Gastrocnemius medialis (tissue), 4 donors: ENCODE measurements around the gene USP32. TPM values are rescaled to one million over a fixed set of nuclear protein-coding genes. Genes with fewer than 3 reads are reported as not detected.

Experiments
- ATAC-seq, 2 donors: fragments of 150-250 bp; one replicate each; pipeline ENCODE4 v1.9.1; 2016
- DNase-seq, 2 donors: peaks; one replicate each; pipeline ENCODE4 v3.0.0-alpha.2; 2019
- H3K27ac ChIP-seq, 4 donors: fragments of 200-600 bp; sonication (generic); 1 replicate in 1 of 4; 2 replicates in 3 of 4; pipeline ENCODE4 v1.5.1; 2016 to 2018; ENCODE audit warnings: mild to moderate bottlenecking in 2 of 4, moderate library complexity in 1 of 4
- H3K27me3 ChIP-seq, 3 donors: fragments of 200-600 bp; sonication (generic) in 2 of 3; 1 replicate in 1 of 3; 2 replicates in 2 of 3; pipeline versions ENCODE4 v1.5.1 to v1.6.0; 2016 to 2019; ENCODE audit warnings: mild to moderate bottlenecking in 1 of 3, moderate library complexity in 1 of 3
- H3K36me3 ChIP-seq, 2 donors: fragments of 200-600 bp; sonication (generic) in 1 of 2; one replicate each; pipeline ENCODE4 v1.5.1; 2017 to 2018
- H3K4me1 ChIP-seq, 2 donors: fragments of 200-600 bp; sonication (generic) in 1 of 2; one replicate each; pipeline ENCODE4 v1.5.1; 2016 to 2017; ENCODE audit warnings: mild to moderate bottlenecking in 2 of 2
- H3K4me3 ChIP-seq, 4 donors: fragments of 200-600 bp; sonication (generic) in 3 of 4; 1 replicate in 1 of 4; 2 replicates in 3 of 4; pipeline ENCODE4 v1.5.1; 2016 to 2019; ENCODE audit warnings: mild to moderate bottlenecking in 2 of 4
- H3K9me3 ChIP-seq, 3 donors: fragments of 200-600 bp; sonication (generic) in 2 of 3; 1 replicate in 1 of 3; 2 replicates in 2 of 3; pipeline ENCODE4 v1.5.1; 2016 to 2019
- POLR2A ChIP-seq, 2 donors: fragments of 450-650 bp; IDR thresholded peaks; one replicate each; pipeline ENCODE4 v1.6.1; 2017; ENCODE audit warnings: antibody characterized with exemption in 2 of 2, mild to moderate bottlenecking in 2 of 2, moderate library complexity in 2 of 2
- in situ Hi-C, 4 donors: fragments of 200-750 bp; cut with MboI; loops; one replicate each; pipeline versions ENCODE4 v1.15.0 to v1.8.0; 2017; ENCODE audit warnings: low sequenced_read_pairs in 4 of 4
- intact Hi-C: fragments of 100-400 bp; cut with DNase I; formaldehyde crosslinking; loops from one replicate; pipeline ENCODE4 v1.15.1; 2023; ENCODE audit warnings: low total_unique reads
- total RNA-seq, 4 donors: library from RNA; depleted of rRNA; stranded (reverse); fragments of >200 nt; gene quantifications; one replicate each; pipeline versions ENCODE4 v1.1.0 to v1.2.3, GENCODE V29; 2016
- TF ChIP-seq, protein P1 (sequence below), 5 experiments: fragments of 450-650 bp in 3 of 5; fragments of 200-600 bp in 2 of 5; sonication (generic) in 2 of 5; IDR thresholded peaks in 4 of 5; conservative IDR thresholded peaks in 1 of 5; 1 replicate in 4 of 5; 2 replicates in 1 of 5; pipeline ENCODE4 v1.5.1; 2016 to 2019; ENCODE audit warnings: antibody characterized with exemption in 5 of 5, mild to moderate bottlenecking in 3 of 5, moderate library complexity in 3 of 5

The USP32 gene, protein sequence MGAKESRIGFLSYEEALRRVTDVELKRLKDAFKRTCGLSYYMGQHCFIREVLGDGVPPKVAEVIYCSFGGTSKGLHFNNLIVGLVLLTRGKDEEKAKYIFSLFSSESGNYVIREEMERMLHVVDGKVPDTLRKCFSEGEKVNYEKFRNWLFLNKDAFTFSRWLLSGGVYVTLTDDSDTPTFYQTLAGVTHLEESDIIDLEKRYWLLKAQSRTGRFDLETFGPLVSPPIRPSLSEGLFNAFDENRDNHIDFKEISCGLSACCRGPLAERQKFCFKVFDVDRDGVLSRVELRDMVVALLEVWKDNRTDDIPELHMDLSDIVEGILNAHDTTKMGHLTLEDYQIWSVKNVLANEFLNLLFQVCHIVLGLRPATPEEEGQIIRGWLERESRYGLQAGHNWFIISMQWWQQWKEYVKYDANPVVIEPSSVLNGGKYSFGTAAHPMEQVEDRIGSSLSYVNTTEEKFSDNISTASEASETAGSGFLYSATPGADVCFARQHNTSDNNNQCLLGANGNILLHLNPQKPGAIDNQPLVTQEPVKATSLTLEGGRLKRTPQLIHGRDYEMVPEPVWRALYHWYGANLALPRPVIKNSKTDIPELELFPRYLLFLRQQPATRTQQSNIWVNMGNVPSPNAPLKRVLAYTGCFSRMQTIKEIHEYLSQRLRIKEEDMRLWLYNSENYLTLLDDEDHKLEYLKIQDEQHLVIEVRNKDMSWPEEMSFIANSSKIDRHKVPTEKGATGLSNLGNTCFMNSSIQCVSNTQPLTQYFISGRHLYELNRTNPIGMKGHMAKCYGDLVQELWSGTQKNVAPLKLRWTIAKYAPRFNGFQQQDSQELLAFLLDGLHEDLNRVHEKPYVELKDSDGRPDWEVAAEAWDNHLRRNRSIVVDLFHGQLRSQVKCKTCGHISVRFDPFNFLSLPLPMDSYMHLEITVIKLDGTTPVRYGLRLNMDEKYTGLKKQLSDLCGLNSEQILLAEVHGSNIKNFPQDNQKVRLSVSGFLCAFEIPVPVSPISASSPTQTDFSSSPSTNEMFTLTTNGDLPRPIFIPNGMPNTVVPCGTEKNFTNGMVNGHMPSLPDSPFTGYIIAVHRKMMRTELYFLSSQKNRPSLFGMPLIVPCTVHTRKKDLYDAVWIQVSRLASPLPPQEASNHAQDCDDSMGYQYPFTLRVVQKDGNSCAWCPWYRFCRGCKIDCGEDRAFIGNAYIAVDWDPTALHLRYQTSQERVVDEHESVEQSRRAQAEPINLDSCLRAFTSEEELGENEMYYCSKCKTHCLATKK (N-terminal part only)
- 10 to 100 TPM; 44.4 to 83.2 (median 52.5) TPM for total RNA-seq

DNA sequence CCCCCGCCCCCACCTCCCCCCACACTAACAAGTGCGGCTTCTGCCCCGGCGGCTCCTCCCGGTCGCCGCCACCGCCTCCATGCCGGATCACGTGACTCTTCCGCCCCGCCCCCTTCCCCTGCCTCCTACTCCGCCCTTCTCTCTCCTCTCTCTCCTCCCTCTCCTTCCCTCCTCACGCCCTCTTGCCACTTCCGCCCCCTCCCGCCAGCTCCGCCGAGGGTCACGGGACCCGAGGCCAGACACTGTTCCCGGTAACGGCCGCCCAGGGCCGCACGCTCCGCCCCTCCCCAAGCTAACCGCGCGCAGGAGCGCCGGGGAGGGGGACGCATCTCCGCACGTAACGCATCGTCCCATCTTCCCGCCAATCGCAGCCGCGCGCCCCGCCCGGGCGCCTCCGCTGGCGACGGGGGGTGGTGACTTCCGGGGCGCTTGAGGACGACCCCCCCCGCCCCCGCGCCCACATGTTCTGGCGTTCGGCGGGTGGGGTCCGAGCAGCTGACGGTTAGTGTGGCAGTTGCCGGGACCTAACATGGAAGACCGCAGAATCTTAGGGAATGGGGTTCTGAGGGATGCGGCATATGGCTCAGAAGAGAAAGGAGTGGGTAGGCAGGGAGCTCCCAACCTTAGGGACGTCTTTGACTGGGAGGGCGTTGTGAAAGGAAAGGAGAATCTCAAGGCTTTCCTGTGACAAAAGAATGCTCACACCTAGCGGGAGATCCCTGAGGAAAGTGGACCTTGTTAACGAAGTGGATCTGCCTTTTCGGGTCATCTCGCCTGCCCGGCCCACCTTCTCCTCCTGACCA, at the start of gene USP32:
Gene USP32, minus strand, starts transcription at position 92 of the 803 bp plus-strand sequence. CDS start 194 bp downstream, outside the sequence.
- in situ Hi-C loops: no loop called here
- TF ChIP-seq, protein P1, sequence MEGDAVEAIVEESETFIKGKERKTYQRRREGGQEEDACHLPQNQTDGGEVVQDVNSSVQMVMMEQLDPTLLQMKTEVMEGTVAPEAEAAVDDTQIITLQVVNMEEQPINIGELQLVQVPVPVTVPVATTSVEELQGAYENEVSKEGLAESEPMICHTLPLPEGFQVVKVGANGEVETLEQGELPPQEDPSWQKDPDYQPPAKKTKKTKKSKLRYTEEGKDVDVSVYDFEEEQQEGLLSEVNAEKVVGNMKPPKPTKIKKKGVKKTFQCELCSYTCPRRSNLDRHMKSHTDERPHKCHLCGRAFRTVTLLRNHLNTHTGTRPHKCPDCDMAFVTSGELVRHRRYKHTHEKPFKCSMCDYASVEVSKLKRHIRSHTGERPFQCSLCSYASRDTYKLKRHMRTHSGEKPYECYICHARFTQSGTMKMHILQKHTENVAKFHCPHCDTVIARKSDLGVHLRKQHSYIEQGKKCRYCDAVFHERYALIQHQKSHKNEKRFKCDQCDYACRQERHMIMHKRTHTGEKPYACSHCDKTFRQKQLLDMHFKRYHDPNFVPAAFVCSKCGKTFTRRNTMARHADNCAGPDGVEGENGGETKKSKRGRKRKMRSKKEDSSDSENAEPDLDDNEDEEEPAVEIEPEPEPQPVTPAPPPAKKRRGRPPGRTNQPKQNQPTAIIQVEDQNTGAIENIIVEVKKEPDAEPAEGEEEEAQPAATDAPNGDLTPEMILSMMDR (IDR thresholded peaks at IDR 0.05 in 4 of 5, conservative IDR thresholded peaks at IDR 0.05 in 1 of 5): peak in 4 of 5 experiments; percentile 13 to 51 (median 30)
- peak; percentile 85 to 90 for TF ChIP-seq POLR2A (IDR thresholded peaks at IDR 0.05)

DNA sequence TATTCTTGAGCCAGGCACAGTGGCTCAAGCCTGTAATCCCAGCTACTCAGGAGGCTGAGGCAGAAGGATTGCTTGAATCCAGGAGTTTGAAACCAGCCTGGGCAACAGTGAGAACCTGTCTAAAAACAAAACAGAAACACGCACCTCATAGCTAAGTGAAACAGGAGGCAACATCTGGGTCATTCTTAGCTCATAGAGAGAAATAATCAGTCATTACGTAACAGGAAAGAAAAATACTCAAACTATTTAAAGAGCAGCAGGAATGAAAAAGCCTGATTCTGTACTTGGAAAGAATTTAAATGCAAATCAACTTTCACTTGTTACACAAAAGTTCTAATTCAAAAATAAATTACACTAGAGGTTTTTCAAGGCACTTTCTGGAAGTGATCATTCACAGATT, 47.6 kb upstream of the USP32 start:
- Histone ChIP-seq H3K27ac (no peak overlapping the region), H3K4me1 (peaks cover 4 to 5% of the 10 kb centered on the region in 2 donors), H3K4me3 (no peak overlapping the region), H3K9me3 (no peaks in the 10 kb centered on the region), H3K27me3 (no peaks in the 10 kb centered on the region), H3K36me3 (no peaks in the 10 kb centered on the region)
- no peak for ATAC-seq
- DNase-seq: no peak
- TF ChIP-seq, protein P1 (IDR thresholded peaks at IDR 0.05 in 4 of 5, conservative IDR thresholded peaks at IDR 0.05 in 1 of 5): no peak
- TF ChIP-seq POLR2A (IDR thresholded peaks at IDR 0.05): no peak
- intact Hi-C loops: no loop called here
- in situ Hi-C loops: loop anchor here (25.0 kb wide), 2 partner anchors 302 to 377 kb away; partner anchors contain the start of gene CA4 (in 3 of the 4)

More for the DNA sequence above, at the start of gene USP32:
- H3K27ac ChIP-seq: peak within 1 kb of the TSS; percentile 96 to 99 (median 98)
- H3K4me1 ChIP-seq: peaks cover 41% of the 10 kb centered on the region in 2 donors
- no peaks in the 10 kb centered on the region for H3K36me3 ChIP-seq
- peak within 1 kb of the TSS; percentile 74 to 94 (median 90) for H3K4me3 ChIP-seq
- intact Hi-C loops: loop anchor here (1.0 to 10.0 kb wide), 4 partner anchors 80 to 967 kb away; partner anchors contain the start of gene BCAS3
- H3K27me3 ChIP-seq: no peaks in the 10 kb centered on the region
- peak; percentile 84 to 85 for ATAC-seq
- no peaks in the 10 kb centered on the region for H3K9me3 ChIP-seq
- DNase-seq: peak; percentile 98 to 99

DNA sequence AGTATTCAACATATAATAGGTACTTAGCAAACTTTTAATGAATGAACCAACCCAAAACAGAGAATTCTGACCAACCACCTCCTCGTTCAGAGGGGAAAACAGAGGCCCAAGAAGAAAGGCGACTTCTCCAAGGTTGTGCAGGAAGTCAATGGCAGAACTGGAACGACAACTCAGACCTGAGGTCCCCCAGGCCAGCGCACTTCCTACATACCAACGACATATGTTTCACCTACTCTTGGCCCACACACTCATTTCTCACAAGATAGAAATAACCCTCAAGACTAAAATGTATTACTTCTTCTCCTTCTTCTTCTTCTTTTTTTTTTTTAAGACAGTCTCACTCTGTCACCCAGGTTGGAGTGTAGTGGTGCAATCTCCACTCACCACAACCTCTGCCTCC, 44.7 kb upstream of the USP32 start:
- no peak overlapping the region for H3K4me3 ChIP-seq
- intact Hi-C loops: loop anchor here (1.0 kb wide), 1 partner anchor 293 kb away; no protein-coding TSS in a partner anchor

More for the DNA sequence above, 44.7 kb upstream of the USP32 start:
- Histone ChIP-seq H3K27me3 (no peaks in the 10 kb centered on the region), H3K9me3 (no peaks in the 10 kb centered on the region), H3K36me3 (no peaks in the 10 kb centered on the region), H3K27ac (no peak overlapping the region), H3K4me1 (peaks cover 4 to 5% of the 10 kb centered on the region in 2 donors)
- TF ChIP-seq, protein P1 (IDR thresholded peaks at IDR 0.05 in 4 of 5, conservative IDR thresholded peaks at IDR 0.05 in 1 of 5): no peak
- no peak for TF ChIP-seq POLR2A (IDR thresholded peaks at IDR 0.05)
- in situ Hi-C loops: loop anchor here (25.0 kb wide), 2 partner anchors 299 to 374 kb away; partner anchors contain the start of gene CA4 (in 3 of the 4)
- no peak for ATAC-seq
- no peak for DNase-seq
